Calu3 (cell line): Measurements from ENCODE around the gene MRPS23. TPM values are rescaled to one million over a fixed set of nuclear protein-coding genes. Genes with fewer than 3 reads are reported as not detected.

ENCODE experiments used
- BruUV-seq: library from RNA; stranded (reverse); fragments of 400-500 nt; replicated peaks from 2 replicates; lab custom pipeline; 2021; lab: Mats Ljungman, UMichigan
- CTCF ChIA-PET: fragments of 300-600 bp; sonication (Branson Sonifier 250); formaldehyde crosslinking; loops from one replicate; lab custom pipeline; 2022; ENCODE audit warnings: antibody characterized with exemption; lab: Charles Lee
- DNase-seq: peaks from one replicate; pipeline ENCODE4 v3.0.0; 2022
- H3K27ac Mint-ChIP-seq: one replicate; pipeline ENCODE4 v1.8.0; 2022; ENCODE audit warnings: mixed read lengths; ENCODE audit not compliant: unreplicated experiment
- H3K27me3 Mint-ChIP-seq: one replicate; pipeline ENCODE4 v1.8.0; 2022; ENCODE audit warnings: mixed read lengths; ENCODE audit not compliant: unreplicated experiment
- H3K36me3 Mint-ChIP-seq: one replicate; pipeline ENCODE4 v1.8.0; 2022; ENCODE audit warnings: mild to moderate bottlenecking, moderate library complexity, mixed read lengths; ENCODE audit not compliant: insufficient read depth, unreplicated experiment
- H3K4me1 Mint-ChIP-seq: one replicate; pipeline ENCODE4 v1.8.0; 2022; ENCODE audit warnings: mild to moderate bottlenecking, low read depth, mixed read lengths; ENCODE audit not compliant: unreplicated experiment
- H3K4me3 Mint-ChIP-seq: one replicate; pipeline ENCODE4 v1.8.0; 2022; ENCODE audit warnings: mild to moderate bottlenecking, low read depth, moderate library complexity, mixed read lengths; ENCODE audit not compliant: unreplicated experiment
- H3K9me3 Mint-ChIP-seq: one replicate; pipeline ENCODE4 v1.8.0; 2022; ENCODE audit warnings: low read depth, mixed read lengths; ENCODE audit not compliant: unreplicated experiment
- CTCF ChIP-seq: fragments of 200-600 bp; IDR thresholded peaks from one replicate; pipeline ENCODE4 v1.8.0; 2022; ENCODE audit warnings: antibody characterized with exemption; ENCODE audit not compliant: unreplicated experiment
- intact Hi-C: fragments of 100-400 bp; cut with micrococcal nuclease; formaldehyde crosslinking; loops from one replicate; pipeline ENCODE4 v1.10.0; 2022; ENCODE audit not compliant: unreplicated experiment
- total RNA-seq: library from RNA; stranded (reverse); gene quantifications from 2 replicates; pipeline ENCODE4 v1.2.3, GENCODE V29; 2022

The MRPS23 gene
- total RNA-seq, 1 experiment from 2014 or later: 38.1 TPM

DNA sequence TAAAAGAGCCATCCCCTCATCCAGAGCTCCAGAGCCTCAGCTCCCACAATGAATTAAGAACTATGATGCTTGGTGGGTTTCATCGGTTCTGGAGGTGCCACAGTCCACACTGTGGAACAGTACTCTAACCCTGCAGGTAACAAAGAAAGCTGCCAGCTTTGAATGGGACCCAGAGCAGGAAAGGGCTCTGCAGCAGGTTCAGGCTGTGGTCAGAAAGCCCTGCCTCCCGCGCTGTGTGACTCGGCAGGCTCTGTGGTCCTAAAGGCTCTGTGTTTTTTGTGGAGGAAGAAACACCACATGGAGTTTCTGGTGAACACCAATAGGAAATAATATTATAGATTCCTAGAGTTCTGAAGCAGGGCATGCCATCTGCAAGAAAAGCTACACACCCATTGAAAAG lies 32.5 kb downstream of the MRPS23 start:
- no peaks in the 10 kb centered on the region for H3K4me1 Mint-ChIP-seq
- H3K36me3 Mint-ChIP-seq: no peaks in the 10 kb centered on the region
- no peak overlapping the region for H3K27ac Mint-ChIP-seq
- H3K4me3 Mint-ChIP-seq: no peak overlapping the region
- intact Hi-C loops: no loop called here
- no peaks in the 10 kb centered on the region for H3K9me3 Mint-ChIP-seq
- CTCF ChIA-PET: no interaction called here
- H3K27me3 Mint-ChIP-seq: peaks cover 46% of the 10 kb centered on the region
- no TSS peak for BruUV-seq
- TF ChIP-seq CTCF: no peak
- no peak for DNase-seq

DNA sequence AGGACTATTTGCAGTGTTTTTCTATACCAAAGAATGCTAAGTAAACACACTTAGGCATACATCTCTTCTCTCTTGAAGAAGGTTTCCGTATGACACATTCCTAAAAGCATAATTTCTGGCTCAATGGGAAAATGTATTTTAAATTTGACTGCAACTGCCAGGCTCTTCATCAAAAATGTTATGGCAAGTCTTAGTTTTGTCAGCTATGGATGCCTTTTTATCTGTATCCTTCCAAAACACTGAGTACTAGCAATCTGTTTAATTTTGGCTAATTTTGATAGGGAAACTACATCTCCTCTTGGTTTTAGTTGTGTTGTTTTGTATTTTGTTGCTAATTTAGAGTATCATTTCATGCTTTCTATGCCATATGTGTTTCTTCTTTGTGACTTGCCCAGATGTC lies 35.4 kb downstream of the MRPS23 start:
- CTCF ChIA-PET: no interaction called here
- no peak for DNase-seq
- Mint-ChIP-seq H3K27ac (no peak overlapping the region), H3K9me3 (no peaks in the 10 kb centered on the region), H3K4me3 (no peak overlapping the region), H3K4me1 (no peaks in the 10 kb centered on the region), H3K36me3 (no peaks in the 10 kb centered on the region), H3K27me3 (peaks cover 67% of the 10 kb centered on the region)
- intact Hi-C loops: no loop called here
- no peak for TF ChIP-seq CTCF
- BruUV-seq: no TSS peak

GRCh38 chr17:57811638-57812280 lies 38.1 kb downstream of the MRPS23 start:
- Mint-ChIP-seq H3K4me1 (no peaks in the 10 kb centered on the region), H3K9me3 (no peaks in the 10 kb centered on the region), H3K27me3 (peaks cover 67% of the 10 kb centered on the region), H3K4me3 (no peak overlapping the region), H3K36me3 (no peaks in the 10 kb centered on the region), H3K27ac (no peak overlapping the region)
- intact Hi-C loops: no loop called here
- no peak for TF ChIP-seq CTCF
- no peak for DNase-seq
- BruUV-seq: no TSS peak
- CTCF ChIA-PET: no interaction called here

DNA sequence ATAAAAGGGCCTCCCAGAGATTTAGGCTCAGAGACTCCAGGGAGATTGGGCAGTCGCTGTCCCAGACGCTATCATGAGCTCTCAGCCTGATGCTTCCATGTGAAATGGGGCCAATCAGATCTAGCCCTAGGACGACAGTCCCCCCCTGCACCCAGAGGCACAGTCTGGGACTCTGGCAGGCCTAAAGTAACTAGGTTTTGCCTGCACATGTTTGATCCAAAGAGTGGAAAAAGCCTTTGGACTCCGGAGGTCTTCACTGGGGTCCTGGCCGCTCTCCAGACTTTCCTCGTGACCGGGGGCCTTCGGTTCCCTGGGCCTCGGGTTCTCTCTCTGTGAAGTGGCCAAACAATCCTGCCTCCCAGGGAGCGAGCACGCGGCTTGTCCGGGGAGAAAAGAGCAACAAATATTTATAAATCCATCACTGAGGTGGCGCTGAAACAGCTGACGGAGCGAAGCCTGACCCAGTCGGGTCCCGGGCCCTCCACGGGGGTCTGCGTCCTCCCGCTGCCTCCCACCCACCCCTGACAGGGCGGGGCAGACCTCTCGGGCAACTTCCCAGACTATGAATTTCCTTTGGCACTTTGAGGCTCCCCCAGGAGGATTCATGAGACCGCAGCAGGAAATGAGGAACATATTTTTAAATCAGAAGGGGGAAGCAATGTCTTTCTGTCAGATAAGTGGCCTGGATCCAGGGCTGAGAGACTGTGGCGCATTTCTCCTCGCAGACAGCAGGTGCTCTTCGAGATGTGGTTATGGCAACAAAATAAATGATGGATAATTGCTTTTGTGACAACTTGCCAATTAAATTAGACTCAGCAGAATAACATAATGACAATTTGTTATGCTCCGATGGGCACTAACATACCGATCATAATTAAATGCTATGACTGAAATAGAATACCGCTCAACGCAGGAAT lies 38.9 kb downstream of the MRPS23 start:
- CTCF ChIA-PET: no interaction called here
- Mint-ChIP-seq H3K27ac (no peak overlapping the region), H3K4me3 (no peak overlapping the region), H3K9me3 (no peaks in the 10 kb centered on the region), H3K4me1 (no peaks in the 10 kb centered on the region), H3K36me3 (no peaks in the 10 kb centered on the region), H3K27me3 (peaks cover 67% of the 10 kb centered on the region)
- no peak for DNase-seq
- no peak for TF ChIP-seq CTCF
- intact Hi-C loops: no loop called here
- no TSS peak for BruUV-seq
